HG02840 (cell line): Measurements from ENCODE around the gene CBFA2T2.
"Not testable (repeated sequence)": the region's sequence is repeated elsewhere in the genome, so short reads cannot be mapped to it uniquely, and the experiment has no call there.

Experiments used
- ATAC-seq: cut with Tn5 transposase; IDR thresholded peaks from one replicate; pipeline ENCODE4 v1.9.1; 2021; ENCODE audit warnings: mild to moderate bottlenecking, moderate library complexity, moderate number of reproducible peaks; ENCODE audit not compliant: unreplicated experiment, low FRiP score

CBFA2T2 gene

DNA sequence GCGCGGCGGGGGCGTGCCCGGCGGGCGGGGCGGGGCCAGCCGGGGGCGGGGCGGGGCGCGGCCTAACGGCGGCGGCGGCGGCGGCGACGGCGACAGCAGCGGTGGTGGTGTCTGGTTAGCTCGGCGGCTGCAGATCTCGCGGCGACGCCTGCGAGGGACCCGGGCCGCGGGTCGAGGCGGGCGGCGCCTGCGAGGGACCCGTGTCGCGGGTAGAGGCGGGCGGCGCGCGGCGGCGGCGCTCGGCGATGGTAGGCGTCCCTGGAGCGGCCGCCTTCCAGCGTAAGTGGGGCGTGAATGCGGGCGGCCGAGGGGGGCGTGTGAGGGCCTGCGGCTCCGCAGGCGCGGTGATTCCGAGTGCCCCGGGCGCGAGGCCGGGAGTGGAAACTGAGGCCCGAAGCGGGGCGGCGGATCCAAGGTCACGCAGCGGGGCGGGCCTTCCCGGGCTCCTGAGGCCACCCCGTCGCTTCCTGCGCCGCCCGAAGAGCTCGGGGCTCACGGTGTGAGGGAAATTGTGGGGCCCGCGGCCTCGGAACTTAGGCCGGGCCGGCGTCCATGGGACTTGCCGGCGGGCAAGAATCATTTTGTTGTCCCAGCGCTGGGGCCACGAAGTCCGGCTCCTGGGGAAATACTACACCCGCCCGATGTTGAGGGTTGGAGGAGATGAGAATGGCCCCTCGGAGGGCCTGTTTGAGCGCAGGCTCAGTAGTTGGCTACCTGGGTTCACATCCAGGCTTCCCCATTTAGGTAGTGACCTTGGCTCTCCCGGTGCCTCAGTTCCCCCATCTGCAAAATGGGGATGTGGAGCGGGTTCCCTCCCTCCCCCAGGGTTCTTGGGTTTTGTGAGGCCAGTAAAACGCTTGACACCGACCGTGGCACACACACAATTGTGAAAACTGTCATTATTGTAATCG, at the start of gene CBFA2T2:
Gene CBFA2T2 (plus strand): TSS at position 74 of the 911 bp plus-strand sequence. CDS start 172 bp downstream, at position 246.
- peak; percentile 43 for ATAC-seq

DNA sequence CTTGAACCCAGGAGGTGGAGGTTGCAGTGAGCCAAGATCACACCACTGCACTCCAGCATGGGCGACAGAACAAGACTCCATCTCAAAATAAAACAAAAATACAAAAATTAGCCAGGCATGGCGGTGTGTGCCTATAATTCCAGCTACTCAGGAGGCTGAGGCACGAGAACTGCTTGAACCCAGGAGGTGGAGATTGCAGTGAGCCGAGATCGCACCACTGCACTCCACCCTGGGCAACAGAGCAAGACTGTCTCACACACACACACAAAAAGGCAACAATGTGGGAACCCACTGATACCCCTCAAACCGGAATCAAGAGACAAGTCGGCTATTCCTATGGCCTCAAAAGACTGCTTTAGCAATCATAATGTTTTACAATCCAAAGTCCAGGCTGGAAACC, 49.3 kb upstream of the CBFA2T2 start:
- not testable (repeated sequence) for ATAC-seq

DNA sequence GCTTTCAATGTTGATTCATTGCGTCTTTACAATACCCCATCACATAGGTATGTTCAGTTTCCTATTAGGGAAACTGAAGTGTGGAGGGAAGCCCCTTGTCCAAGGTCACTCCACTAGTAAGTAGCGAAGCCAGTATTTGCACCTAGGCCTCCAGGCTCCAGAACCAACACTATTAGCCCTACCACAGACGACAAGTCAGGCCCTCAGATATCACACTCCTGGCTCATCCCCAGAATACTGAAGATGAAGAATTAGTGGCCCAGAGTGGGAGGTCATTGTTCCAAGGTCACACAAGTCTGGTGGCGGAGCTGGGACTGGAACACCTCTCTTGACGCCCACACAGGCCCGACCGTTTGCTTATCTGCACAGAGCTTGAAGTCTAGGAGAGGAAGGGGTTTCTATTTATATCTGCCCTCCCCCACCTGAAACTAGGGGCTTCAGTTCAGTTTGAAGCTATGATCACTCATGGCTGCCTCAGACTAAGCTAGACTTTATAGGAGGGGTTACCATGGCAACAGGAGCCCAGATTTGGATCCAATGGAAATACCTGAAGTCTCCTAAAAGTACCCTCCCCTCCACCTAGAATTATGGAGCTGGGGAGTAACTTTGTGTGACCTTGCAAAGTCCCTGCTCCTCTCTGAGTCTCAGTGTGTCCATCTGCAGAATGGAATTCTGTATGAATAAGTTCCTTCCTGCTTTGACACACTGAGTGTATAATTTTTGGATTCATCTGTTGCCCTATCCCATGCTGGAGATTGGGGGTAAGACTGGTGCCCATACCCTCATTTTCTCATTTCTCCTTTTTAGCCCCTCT, 48.5 kb upstream of the CBFA2T2 start:
- ATAC-seq = no peak

DNA sequence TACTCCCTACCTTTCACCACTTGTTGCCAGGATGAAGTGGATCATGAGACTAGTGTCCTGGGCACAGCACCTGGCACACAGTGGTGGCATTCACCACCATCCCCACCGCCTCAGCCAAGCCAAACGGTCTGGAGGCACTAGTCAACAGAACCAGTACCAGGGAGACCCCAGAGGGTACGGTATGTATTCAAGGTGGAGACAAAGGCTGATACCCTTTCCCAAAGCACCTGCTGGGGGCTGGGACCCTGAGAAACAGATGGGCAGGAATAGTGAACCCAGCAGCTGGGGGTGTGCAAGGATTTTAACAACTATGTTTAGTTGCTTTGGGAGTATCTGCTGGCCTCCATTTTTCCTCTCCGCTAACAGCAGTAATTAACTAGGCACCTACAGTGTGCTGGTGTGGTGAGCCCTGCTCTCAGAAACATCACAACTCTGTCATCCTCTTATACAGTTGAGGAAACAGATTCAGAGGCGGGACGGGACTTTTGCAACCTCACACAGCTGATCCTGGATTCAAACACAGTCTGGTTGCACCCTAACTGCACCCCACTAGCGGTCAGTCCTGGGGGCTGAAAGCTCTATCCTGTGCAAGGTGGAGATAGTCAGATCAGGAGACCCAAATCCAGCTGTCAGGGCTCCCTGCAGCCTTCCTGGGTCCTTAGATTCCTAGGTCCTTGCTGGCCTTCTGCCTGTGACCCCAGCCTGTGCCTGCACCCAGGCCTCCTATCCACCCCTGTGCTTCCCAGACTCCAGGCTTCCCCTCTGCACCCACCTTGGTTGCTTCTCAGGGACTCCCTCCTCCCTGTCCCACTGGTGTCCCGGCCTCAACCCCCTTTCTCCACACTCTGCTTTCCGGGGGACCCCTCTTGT, 47.5 kb upstream of the CBFA2T2 start:
- no peak for ATAC-seq

DNA sequence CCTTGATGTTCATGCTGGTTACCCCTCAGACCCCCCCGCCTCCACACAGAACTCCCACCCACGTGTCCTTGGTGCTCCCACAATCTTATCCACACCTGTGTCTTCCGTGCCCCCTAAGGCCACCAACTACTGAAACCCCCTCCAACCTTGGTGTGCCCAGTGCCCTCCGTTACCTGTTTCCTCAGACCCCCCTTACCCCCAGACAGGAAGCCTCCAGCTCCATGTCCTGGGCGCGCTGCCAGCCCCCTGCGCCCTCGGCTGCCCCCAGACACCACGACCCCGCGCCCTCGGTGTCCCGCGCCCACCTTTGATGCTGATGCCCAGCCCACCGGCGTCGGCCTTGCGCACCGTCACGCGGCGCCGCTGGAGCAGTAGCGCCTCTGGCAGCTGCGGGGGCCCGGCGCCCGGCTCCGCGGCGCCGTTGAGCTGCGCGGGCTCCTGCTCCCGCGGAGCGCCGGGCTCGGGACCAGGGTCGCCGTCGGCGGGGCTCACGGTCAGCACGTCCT, 46.8 kb upstream of the CBFA2T2 start:
- ATAC-seq = peak; percentile 12

DNA sequence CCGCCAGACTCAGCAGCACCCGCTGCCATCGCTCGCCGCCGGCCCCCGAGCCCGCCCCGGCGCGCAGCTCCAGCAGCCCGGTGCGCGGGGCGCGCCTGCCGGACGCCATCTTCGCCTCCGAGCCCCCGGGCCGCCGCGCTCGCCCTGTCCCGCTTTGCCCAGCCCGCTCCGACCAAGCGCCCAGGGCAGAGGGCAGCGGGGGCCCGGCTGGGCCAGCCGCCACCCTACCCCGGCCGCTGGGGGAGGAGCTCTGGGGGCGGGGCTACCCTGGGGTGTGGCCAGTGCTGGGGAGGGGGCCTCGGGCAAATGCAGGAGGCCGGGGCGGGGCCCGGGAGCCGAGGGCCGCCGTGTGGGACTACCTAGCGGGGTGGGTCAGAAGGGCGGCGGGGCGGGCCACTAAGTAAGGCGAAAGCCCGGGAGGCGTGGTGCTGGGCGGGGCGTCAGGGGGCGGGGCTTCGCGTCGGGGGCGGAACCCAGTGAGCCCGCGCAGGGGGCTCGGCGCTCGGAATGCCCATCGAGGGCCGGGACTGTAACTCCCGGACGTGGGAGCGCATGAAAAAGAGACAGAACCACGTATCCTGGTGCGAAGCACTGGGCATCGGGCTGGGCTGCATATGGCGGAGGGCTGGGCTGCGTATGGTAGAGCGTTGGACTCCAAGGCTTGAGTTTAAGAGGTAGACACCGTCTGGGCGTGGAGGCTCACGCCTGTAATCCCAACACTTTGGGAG, 46.2 kb upstream of the CBFA2T2 start, which contains the start of gene SNTA1:
Gene SNTA1 (minus strand): TSS at position 252 of the 728 bp plus-strand sequence. CDS start 143 bp downstream, at position 109.
- ATAC-seq = peak; percentile 57

DNA sequence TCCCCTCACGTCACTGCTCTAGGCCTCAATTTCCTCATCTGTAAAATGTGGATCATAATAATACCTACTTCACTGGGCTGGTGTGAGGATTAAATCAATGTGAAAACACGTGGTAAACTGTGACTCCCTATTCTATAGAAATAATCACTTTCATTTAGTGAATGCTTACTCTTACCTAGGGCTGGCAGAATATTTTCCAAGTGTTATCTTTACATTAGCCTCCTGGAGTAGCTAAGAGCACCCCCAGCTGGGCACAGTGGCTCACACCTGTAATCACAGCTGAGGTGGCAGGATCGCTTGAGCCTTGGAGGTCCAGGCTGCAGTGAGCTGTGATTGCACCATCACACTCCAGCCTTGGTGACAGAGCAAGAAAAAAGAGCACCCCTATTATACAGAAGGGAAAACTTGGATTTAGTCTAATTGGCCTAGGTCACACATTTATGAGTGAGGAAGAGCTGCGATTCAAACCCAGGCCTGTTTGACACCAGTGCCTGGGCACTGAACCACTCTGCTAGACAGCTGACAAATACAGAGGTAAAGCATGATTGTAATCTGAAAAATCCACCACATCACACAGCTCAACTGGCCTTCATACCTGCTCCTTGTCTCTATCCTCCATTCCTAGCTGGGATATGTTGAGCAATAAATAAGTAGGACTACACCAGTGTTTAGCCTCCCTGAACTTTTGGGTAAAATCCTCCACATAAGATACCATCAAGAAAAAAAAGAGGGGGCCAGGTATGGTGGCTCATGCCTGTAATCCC, 44.9 kb upstream of the CBFA2T2 start:
- no peak for ATAC-seq

DNA sequence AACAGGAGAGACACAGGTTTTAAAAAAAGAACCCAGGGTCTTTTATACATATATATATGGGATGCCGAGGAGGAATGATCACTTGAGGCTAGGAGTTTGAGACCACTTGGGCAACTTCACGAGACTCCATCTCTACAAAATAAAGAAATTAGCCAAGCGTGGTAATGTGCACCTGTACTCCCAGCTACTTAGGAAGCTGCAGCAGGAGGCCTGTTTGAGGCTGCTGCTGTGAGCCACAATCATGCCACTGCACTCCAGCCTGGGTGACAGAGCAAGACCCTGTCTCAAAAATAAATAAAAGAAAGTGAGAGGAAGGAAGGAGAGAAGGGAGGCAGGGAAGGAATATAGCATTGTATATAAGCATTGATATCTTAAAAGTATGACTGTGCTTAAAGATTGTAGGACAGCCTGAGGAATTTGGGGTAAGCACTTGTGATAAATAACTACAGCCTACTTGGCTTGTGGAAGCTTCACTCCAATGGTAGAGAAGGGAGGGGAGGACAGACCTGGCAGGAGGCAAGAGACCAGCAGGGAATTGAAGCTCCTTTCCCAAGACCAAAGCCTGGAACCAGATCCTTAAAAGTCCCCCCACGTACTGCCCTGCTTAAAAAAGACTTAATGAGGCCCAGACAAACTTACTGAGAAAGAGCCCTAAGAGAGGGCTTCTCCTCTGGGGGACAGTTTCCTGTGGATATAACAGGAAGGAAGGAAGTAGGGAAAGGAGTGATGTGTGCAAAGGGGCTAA, 43.8 kb upstream of the CBFA2T2 start:
- no peak for ATAC-seq

DNA sequence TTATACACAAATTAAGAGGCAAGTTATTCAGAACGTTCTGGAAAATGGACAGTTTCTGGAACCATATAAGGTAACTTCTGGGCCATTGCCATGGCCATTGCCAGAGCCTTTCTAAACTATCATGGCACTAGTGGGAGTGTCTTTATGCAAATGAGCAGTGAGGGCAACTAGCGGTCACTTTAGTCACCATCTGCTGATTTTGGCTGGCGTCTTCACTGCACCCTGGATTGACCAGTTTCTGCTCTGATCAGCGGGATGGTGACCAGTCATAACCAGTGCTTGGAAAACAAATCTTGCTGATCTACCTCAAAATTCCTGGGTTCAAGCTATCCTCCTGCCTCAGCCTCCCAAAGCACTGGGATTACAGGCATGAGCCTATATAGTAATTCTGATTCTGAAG, 39.0 kb upstream of the CBFA2T2 start:
- ATAC-seq = no peak

DNA sequence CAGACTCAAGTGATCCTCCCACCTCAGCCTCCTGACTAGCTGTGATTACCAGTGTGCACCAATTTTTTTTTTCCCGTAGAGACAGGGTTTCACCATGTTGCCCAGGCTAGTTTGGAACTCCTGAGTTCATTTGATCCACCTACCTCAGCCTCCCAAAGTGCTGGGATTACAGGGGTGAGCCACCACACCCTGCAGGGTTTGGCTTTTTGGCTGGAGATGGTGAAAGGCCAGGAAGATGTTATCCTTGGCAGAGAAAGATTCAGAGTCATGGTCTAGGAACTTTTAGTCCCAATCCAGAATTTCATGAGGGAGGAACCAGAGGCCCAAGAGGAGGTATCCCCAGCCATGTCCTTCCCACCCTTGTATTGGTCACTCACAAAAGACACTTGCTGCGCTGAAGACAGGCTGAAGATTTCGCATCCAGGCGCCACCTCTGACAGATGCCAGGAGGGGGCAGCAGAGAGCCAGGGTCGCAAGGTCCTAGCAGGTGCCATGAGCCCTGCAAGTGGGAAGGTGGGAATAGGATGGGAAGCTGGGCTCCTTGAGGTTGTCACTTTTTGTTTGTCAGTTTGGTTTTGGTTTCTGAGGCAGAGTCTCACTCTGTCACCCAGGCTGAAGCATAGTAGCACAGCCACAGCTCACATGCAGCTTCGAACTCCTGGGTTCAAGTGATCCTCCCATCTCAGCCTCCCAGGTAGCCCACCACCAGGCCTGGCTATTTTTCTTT, 32.8 kb upstream of the CBFA2T2 start:
- ATAC-seq = not testable (repeated sequence)

DNA sequence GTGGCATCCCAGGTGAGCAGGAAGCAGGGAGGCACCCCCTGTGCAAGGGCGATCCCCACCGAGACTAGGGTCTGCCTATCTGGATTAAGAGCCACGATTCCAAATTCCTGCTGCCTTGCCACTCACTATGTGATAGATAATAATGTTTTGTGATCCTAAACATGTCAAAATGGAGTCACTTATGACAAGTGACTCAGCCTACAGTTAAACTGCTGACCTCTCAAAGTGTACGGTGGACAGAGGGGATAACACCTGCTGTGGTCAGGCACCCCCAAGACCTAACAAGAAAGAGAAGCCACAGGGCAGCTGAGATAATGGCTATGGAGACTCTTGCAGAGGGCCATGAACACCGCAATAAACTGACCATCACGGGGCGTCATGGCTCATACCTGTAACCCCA, 30.3 kb upstream of the CBFA2T2 start:
- no peak for ATAC-seq

DNA sequence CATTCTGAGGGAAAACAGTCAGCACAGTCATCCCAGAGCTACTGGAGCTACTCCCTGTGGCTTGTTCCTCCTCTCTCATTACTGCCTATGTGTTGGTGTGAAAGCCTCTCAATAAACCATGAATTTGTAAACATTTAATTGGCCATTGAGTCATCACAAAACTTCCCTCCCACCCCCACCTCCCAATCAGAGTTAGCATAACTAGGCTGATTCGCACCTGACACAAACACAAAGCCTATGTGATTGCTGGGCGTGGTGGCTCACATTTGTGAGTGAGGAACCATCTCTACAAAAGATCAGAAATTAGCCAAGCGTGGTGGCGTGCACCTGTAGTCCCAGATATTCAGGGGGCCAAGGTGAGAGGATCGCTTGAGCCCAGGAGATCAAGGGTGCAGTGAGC, 29.2 kb upstream of the CBFA2T2 start:
- no peak for ATAC-seq

DNA sequence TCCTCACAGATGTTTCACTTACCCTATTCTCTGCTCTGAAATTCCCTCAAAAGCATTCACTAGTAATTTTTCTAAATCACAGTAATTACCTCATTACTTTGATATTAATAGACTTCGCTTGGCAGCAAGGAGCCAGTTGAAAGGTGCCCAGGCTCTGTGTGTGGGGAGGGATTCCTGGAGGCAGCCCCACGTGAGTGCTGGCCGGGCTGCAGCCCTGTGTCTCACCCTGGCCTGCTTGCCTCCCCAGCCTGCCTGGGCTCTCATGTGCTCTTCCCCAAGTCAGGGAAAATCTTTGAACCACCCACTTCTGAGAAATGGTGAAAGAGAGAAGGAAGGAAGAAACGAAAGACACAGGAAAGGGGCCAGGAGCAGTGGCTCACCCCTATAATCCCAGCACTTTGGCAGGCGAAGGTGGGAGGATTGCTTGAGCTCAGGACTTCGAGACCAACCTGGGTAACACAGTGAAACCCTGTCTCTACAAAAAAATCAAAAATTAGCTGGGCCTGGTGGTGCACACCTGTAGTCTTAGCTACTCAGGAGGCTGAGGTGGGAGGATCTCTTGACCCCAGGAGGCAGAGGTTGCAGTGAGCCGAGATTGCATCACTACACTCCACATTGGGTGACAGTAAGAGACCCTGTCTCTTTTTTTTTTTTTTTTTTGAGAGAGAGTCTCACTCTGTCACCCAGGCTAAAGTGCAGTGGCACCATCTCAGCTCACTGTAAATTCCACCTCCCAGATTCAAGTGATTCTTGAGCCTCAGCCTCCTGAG, 26.4 kb upstream of the CBFA2T2 start:
- ATAC-seq = no peak

DNA sequence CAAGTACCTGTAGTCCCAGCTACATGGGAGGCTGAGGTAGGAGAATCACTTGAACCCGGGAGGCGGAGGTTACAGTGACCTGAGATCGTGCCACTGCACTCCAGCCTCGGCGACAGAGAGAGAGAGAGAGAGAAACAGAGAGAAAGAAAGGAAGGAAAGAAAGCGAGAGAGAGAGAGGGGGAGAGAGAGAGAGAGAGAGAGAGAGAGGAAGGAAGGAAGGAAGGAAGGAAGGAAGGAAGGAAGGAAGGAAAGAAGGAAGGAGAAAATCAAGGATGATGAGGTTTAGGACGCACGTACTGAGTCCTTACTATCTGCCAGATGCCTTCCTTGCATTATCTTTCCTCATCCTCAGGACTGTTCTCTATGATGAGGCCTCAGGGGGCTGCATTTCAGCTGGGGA, 25.1 kb upstream of the CBFA2T2 start:
- not testable (repeated sequence) for ATAC-seq

DNA sequence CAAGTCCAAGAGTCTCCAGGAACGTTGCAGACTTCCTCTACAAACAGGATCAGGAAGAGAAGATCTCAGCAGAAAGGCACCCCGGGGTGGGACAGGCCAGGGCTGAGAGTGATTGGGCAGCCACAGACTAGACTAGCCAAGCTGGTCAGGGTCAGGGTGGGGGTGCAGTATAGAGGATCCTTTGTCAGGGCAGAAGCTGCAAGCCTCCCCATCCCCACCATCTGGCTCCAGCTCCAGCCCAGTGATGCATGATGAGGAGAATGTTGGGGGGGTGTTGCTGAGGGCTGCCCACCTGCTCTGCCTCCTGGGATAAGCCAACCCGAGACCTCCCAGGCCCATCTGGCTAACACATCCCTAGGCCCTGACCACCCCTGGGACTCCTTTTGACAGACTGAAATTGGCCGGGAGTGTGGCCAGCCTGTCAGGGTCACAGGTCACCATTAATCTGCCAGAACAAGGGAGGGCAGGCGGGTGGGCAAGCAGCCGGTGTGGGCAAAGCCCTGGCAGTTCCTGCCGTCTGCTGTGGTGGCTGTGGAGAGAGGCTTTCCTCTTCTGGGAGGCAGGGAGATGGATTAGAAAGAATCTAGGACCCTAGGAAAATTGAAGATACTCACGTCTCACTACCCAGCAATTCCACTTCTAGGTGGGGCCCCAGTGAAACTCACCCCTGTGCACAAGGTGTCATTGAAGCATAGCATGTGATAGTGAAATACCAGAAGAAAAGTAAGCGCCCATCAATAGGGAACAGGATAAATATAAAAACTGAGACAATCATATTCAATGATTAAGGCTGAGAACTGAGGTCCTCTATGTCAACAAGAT, 24.2 kb upstream of the CBFA2T2 start:
- ATAC-seq = no peak

DNA sequence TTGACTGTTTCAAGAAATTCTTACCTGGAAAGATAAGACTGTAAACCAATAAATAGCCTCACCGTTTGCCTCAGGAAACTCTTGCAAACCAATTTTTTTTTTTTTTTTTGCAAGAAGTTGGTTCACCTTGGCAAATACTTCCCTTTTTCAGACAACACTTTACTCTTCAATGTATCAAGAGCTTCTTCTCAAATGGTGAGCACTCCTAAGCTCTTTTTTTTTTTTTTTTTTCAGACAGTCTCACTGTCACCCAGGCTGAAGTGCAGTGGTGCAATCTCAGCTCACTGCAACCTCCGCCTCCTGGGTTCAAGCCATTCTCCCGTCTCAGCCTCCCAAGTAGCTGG, 23.6 kb upstream of the CBFA2T2 start:
- ATAC-seq = no peak
